Tibial artery (tissue), 4 donors: ENCODE results near the gene ST7L.
A peak's percentile ranks its signal among the peaks of the same experiment; 100 is the strongest.

Experiments
- DNase-seq, 2 donors: peaks; one replicate each; pipeline ENCODE4 v3.0.0-alpha.2; 2019
- H3K27ac ChIP-seq, 2 donors: fragments of 200-600 bp; sonication (generic) in 1 of 2; 1 replicate in 1 of 2; 2 replicates in 1 of 2; pipeline ENCODE4 v1.5.1; 2018 to 2019; ENCODE audit warnings: mild to moderate bottlenecking in 1 of 2
- H3K27me3 ChIP-seq, 2 donors: fragments of 200-600 bp; sonication (generic) in 1 of 2; one replicate each; pipeline versions ENCODE4 v1.5.1 to v1.6.0; 2016 to 2019
- H3K36me3 ChIP-seq, 3 donors: fragments of 200-600 bp; sonication (generic) in 2 of 3; one replicate each; pipeline ENCODE4 v1.5.1; 2016 to 2019; ENCODE audit warnings: mild to moderate bottlenecking in 2 of 3
- H3K4me1 ChIP-seq, 4 donors: fragments of 200-600 bp; sonication (generic) in 2 of 4; 1 replicate in 3 of 4; 2 replicates in 1 of 4; pipeline ENCODE4 v1.5.1; 2016 to 2019
- H3K4me3 ChIP-seq, 2 donors: fragments of 200-600 bp; sonication (generic) in 1 of 2; 1 replicate in 1 of 2; 2 replicates in 1 of 2; pipeline ENCODE4 v1.5.1; 2018 to 2019; ENCODE audit warnings: mild to moderate bottlenecking in 2 of 2
- H3K9me3 ChIP-seq, 3 donors: fragments of 200-600 bp; sonication (generic) in 1 of 3; one replicate each; pipeline ENCODE4 v1.5.1; 2016 to 2019
- CTCF ChIP-seq, 2 experiments: fragments of 200-600 bp in 1 of 2; fragments of 450-650 bp in 1 of 2; IDR thresholded peaks; one replicate each; pipeline ENCODE4 v1.5.1; 2017 to 2019; ENCODE audit warnings: antibody characterized with exemption in 2 of 2, mild to moderate bottlenecking in 1 of 2, moderate library complexity in 1 of 2
- intact Hi-C: fragments of 100-400 bp; cut with DNase I; formaldehyde crosslinking; loops from one replicate; pipeline ENCODE4 v1.15.0; 2023; ENCODE audit warnings: low total_unique reads

Gene ST7L

GRCh38 chr1:112544011-112544688 lies 74.8 kb downstream of the ST7L start:
- peaks cover 10 to 39% (median 13%) of the 10 kb centered on the region in 3 donors for H3K36me3 ChIP-seq
- no peaks in the 10 kb centered on the region for H3K27me3 ChIP-seq
- H3K4me3 ChIP-seq, result no peak overlapping the region
- peaks cover 0 to 27% (median 3%) of the 10 kb centered on the region in 4 donors for H3K4me1 ChIP-seq
- TF ChIP-seq CTCF (IDR thresholded peaks at IDR 0.05), result no peak
- H3K9me3 ChIP-seq, result no peaks in the 10 kb centered on the region
- intact Hi-C loops, result no loop called here
- peak overlapping the region; percentile 48 to 64 for H3K27ac ChIP-seq
- DNase-seq, result no peak

- H3K36me3 ChIP-seq, result peaks cover 10 to 36% (median 20%) of the 10 kb centered on the region in 3 donors
- H3K9me3 ChIP-seq, result no peaks in the 10 kb centered on the region
- no peak overlapping the region for H3K4me3 ChIP-seq
- H3K4me1 ChIP-seq, result peaks cover 0 to 27% (median 3%) of the 10 kb centered on the region in 4 donors
- TF ChIP-seq CTCF (IDR thresholded peaks at IDR 0.05), result no peak
- no peak overlapping the region for H3K27ac ChIP-seq
- DNase-seq, result no peak
- no peaks in the 10 kb centered on the region for H3K27me3 ChIP-seq
- intact Hi-C loops, result no loop called here
Measured at GRCh38 chr1:112542206-112542973, 76.6 kb downstream of the ST7L start.

- no peak overlapping the region for H3K27ac ChIP-seq
- intact Hi-C loops, result no loop called here
- DNase-seq, result no peak
Measured at GRCh38 chr1:112541299-112541698, 77.6 kb downstream of the ST7L start.

GRCh38 chr1:112540226-112540794 lies 78.6 kb downstream of the ST7L start:
- H3K4me1 ChIP-seq, result peaks cover 0 to 25% (median 3%) of the 10 kb centered on the region in 4 donors
- H3K36me3 ChIP-seq, result peaks cover 10 to 40% (median 20%) of the 10 kb centered on the region in 3 donors
- H3K4me3 ChIP-seq, result no peak overlapping the region
- H3K9me3 ChIP-seq, result no peaks in the 10 kb centered on the region
- intact Hi-C loops, result no loop called here
- DNase-seq, result no peak
- TF ChIP-seq CTCF (IDR thresholded peaks at IDR 0.05), result no peak
- no peaks in the 10 kb centered on the region for H3K27me3 ChIP-seq
- H3K27ac ChIP-seq, result no peak overlapping the region

More at GRCh38 chr1:112541299-112541698, 77.6 kb downstream of the ST7L start:
- Histone ChIP-seq H3K9me3 (no peaks in the 10 kb centered on the region), H3K4me3 (no peak overlapping the region), H3K36me3 (peaks cover 10 to 42% (median 20%) of the 10 kb centered on the region in 3 donors), H3K4me1 (peaks cover 0 to 27% (median 3%) of the 10 kb centered on the region in 4 donors), H3K27me3 (no peaks in the 10 kb centered on the region)
- TF ChIP-seq CTCF (IDR thresholded peaks at IDR 0.05), result no peak

GRCh38 chr1:112538883-112539282 lies 80.1 kb downstream of the ST7L start:
- DNase-seq, result no peak
- intact Hi-C loops, result no loop called here
- H3K4me1 ChIP-seq, result peaks cover 0 to 11% (median under 1%) of the 10 kb centered on the region in 4 donors
- no peak overlapping the region for H3K4me3 ChIP-seq
- no peak overlapping the region for H3K27ac ChIP-seq
- no peaks in the 10 kb centered on the region for H3K27me3 ChIP-seq
- no peaks in the 10 kb centered on the region for H3K9me3 ChIP-seq
- H3K36me3 ChIP-seq, result peaks cover 10 to 49% (median 20%) of the 10 kb centered on the region in 3 donors
- no peak for TF ChIP-seq CTCF (IDR thresholded peaks at IDR 0.05)
